ENCODE results near the gene MGLL. TPM values are rescaled to one million over a fixed set of nuclear protein-coding genes. Genes with fewer than 3 reads are reported as not detected.

MGLL gene
- total RNA-seq, 1 donor from 2014 or later = 27.3 TPM

DNA sequence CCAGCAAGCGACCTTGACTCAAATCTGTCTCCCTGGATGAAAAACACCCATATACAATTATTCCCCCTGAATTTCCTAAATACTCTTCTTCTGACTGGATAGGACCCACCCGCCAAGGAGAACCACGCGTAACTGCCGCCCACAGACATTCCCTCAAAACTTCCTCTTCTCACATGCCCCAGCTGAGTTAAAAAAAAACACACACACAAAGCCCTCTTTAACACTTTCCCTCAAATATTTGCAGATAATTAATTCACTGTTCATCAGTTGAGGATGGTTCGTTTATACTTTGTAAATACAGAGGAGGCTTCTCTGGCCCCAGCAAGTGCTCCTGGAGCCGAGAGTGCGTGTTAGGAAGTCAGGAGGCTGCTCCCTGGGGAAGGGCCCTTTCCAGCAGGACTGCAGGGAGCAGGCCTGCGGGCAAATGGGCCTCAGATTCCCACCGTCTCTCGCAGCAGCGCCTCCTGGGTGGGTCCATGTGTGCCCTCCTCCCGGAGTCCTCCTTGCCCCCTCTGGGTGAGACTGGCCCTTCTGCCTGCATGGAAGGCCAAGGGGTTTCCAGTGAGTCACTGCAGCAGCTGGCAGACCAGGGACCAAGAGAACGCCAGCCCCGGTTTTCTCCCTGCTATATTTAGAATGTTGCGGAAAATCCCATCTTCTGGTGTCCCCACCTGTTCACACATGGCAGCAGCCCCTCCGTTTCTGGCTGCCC, 46.8 kb downstream of the MGLL start:
- DNase-seq (ENCODE audit: low read depth) (peak; percentile 85), FAIRE-seq (no peak)
- peaks cover 4% of the 10 kb centered on the region for H3K9me3 Mint-ChIP-seq (ENCODE audit: unreplicated experiment)
- Histone ChIP-seq H3K36me3 (ENCODE audit: insufficient read depth, low read length) (no peaks in the 10 kb centered on the region), H3K4me1 (ENCODE audit: insufficient read depth, low read length) (peaks cover 28% of the 10 kb centered on the region), H2AFZ (ENCODE audit: low read depth, low read length) (peak overlapping the region; percentile 42), H3K4me3 (ENCODE audit: insufficient read depth, low read depth, low read length) (no peak overlapping the region), H3K4me2 (ENCODE audit: low read length) (peak overlapping the region; percentile 51), H3K79me2 (ENCODE audit: insufficient read depth, low read length) (peaks cover 17% of the 10 kb centered on the region), H3K9me3 (ENCODE audit: insufficient read depth, low read depth, low read length) (no peaks in the 10 kb centered on the region), H4K20me1 (ENCODE audit: insufficient read depth, low read length) (no peaks in the 10 kb centered on the region), H3K27ac (ENCODE audit: low read depth, low read length) (peak overlapping the region; percentile 86), H3K27me3 (ENCODE audit: insufficient read depth, low read length) (no peaks in the 10 kb centered on the region), H3K9ac (ENCODE audit: low read length) (peak overlapping the region; percentile 71)
- H3K27me3 Mint-ChIP-seq (ENCODE audit: low read depth, unreplicated experiment) = no peaks in the 10 kb centered on the region
- TF ChIP-seq EZH2 (IDR thresholded peaks at IDR 0.05; ENCODE audit: insufficient read depth, low read length) = no peak
- TF ChIP-seq CTCF (IDR thresholded peaks at IDR 0.05; ENCODE audit: insufficient read depth, low read depth, low read length) = no peak
- H3K36me3 Mint-ChIP-seq (ENCODE audit: low read depth, unreplicated experiment) = peaks cover 6% of the 10 kb centered on the region
- no peak overlapping the region for H3K4me3 Mint-ChIP-seq (ENCODE audit: unreplicated experiment)
- peak overlapping the region; percentile 75 for H3K27ac Mint-ChIP-seq (ENCODE audit: unreplicated experiment)
- H3K4me1 Mint-ChIP-seq (ENCODE audit: low read depth, unreplicated experiment) = peaks cover 37% of the 10 kb centered on the region

DNA sequence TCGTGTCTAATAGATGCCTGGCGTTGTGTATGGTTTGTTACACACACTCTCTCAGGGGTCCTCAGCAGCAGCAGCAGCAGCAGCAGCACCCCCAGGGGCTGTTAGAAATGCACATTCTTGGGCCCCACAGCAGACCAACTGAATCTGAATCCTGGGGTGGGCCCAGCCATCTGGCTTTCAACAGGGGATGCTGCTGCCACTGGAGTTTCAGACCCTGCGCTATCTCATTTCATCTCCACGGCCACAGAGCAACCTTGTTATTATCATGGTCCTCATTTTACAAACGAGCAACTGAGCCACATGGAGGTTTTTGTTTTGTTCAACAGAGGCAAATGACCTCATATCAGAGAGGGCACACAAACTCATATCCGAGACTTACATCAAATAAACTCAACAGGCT, 47.7 kb downstream of the MGLL start:
- H3K27ac Mint-ChIP-seq (ENCODE audit: unreplicated experiment) = peak overlapping the region; percentile 75
- no peak for FAIRE-seq
- H3K9me3 Mint-ChIP-seq (ENCODE audit: unreplicated experiment) = peaks cover 4% of the 10 kb centered on the region
- H3K36me3 Mint-ChIP-seq (ENCODE audit: low read depth, unreplicated experiment) = peaks cover 4% of the 10 kb centered on the region
- TF ChIP-seq CTCF (IDR thresholded peaks at IDR 0.05; ENCODE audit: insufficient read depth, low read depth, low read length) = no peak
- H3K27me3 ChIP-seq (ENCODE audit: insufficient read depth, low read length) = no peaks in the 10 kb centered on the region
- no peak overlapping the region for H3K4me3 Mint-ChIP-seq (ENCODE audit: unreplicated experiment)
- H3K36me3 ChIP-seq (ENCODE audit: insufficient read depth, low read length) = no peaks in the 10 kb centered on the region
- H3K27ac ChIP-seq (ENCODE audit: low read depth, low read length) = peak overlapping the region; percentile 86
- peaks cover 37% of the 10 kb centered on the region for H3K4me1 Mint-ChIP-seq (ENCODE audit: low read depth, unreplicated experiment)
- peaks cover 23% of the 10 kb centered on the region for H3K4me1 ChIP-seq (ENCODE audit: insufficient read depth, low read length)
- peak overlapping the region; percentile 51 for H3K4me2 ChIP-seq (ENCODE audit: low read length)
- no peak for DNase-seq (ENCODE audit: low read depth)
- no peak overlapping the region for H3K4me3 ChIP-seq (ENCODE audit: insufficient read depth, low read depth, low read length)
- no peaks in the 10 kb centered on the region for H3K27me3 Mint-ChIP-seq (ENCODE audit: low read depth, unreplicated experiment)
- H3K79me2 ChIP-seq (ENCODE audit: insufficient read depth, low read length) = peaks cover 17% of the 10 kb centered on the region
- H3K9ac ChIP-seq (ENCODE audit: low read length) = peak overlapping the region; percentile 71
- no peaks in the 10 kb centered on the region for H4K20me1 ChIP-seq (ENCODE audit: insufficient read depth, low read length)
- H3K9me3 ChIP-seq (ENCODE audit: insufficient read depth, low read depth, low read length) = no peaks in the 10 kb centered on the region
- no peak overlapping the region for H2AFZ ChIP-seq (ENCODE audit: low read depth, low read length)

- no peak overlapping the region for H3K9ac ChIP-seq (ENCODE audit: low read length)
- H3K4me3 ChIP-seq (ENCODE audit: insufficient read depth, low read depth, low read length) = no peak overlapping the region
- DNase-seq (ENCODE audit: low read depth) (no peak), FAIRE-seq (no peak)
- H3K4me2 ChIP-seq (ENCODE audit: low read length) = no peak overlapping the region
- H3K79me2 ChIP-seq (ENCODE audit: insufficient read depth, low read length) = peaks cover 17% of the 10 kb centered on the region
- H3K4me1 Mint-ChIP-seq (ENCODE audit: low read depth, unreplicated experiment) = peaks cover 39% of the 10 kb centered on the region
- H3K27ac ChIP-seq (ENCODE audit: low read depth, low read length) = no peak overlapping the region
- TF ChIP-seq CTCF (IDR thresholded peaks at IDR 0.05; ENCODE audit: insufficient read depth, low read depth, low read length) (no peak), EZH2 (IDR thresholded peaks at IDR 0.05; ENCODE audit: insufficient read depth, low read length) (no peak)
- peaks cover 3% of the 10 kb centered on the region for H3K36me3 Mint-ChIP-seq (ENCODE audit: low read depth, unreplicated experiment)
- H3K4me1 ChIP-seq (ENCODE audit: insufficient read depth, low read length) = peaks cover 23% of the 10 kb centered on the region
- H3K9me3 Mint-ChIP-seq (ENCODE audit: unreplicated experiment) = peaks cover 4% of the 10 kb centered on the region
- no peaks in the 10 kb centered on the region for H3K27me3 Mint-ChIP-seq (ENCODE audit: low read depth, unreplicated experiment)
- H3K27me3 ChIP-seq (ENCODE audit: insufficient read depth, low read length) = no peaks in the 10 kb centered on the region
- H3K9me3 ChIP-seq (ENCODE audit: insufficient read depth, low read depth, low read length) = no peaks in the 10 kb centered on the region
- no peaks in the 10 kb centered on the region for H4K20me1 ChIP-seq (ENCODE audit: insufficient read depth, low read length)
- H3K4me3 Mint-ChIP-seq (ENCODE audit: unreplicated experiment) = peak overlapping the region; percentile 72
- peak overlapping the region; percentile 44 for H3K27ac Mint-ChIP-seq (ENCODE audit: unreplicated experiment)
- H3K36me3 ChIP-seq (ENCODE audit: insufficient read depth, low read length) = no peaks in the 10 kb centered on the region
- H2AFZ ChIP-seq (ENCODE audit: low read depth, low read length) = no peak overlapping the region
Measured at GRCh38 chr3:127773752-127774395, 48.4 kb downstream of the MGLL start.
